ENCODE results near the gene CD302.
"Not testable (repeated sequence)": the region's sequence is repeated elsewhere in the genome, so short reads cannot be mapped to it uniquely, and the experiment has no call there.

The CD302 gene

DNA sequence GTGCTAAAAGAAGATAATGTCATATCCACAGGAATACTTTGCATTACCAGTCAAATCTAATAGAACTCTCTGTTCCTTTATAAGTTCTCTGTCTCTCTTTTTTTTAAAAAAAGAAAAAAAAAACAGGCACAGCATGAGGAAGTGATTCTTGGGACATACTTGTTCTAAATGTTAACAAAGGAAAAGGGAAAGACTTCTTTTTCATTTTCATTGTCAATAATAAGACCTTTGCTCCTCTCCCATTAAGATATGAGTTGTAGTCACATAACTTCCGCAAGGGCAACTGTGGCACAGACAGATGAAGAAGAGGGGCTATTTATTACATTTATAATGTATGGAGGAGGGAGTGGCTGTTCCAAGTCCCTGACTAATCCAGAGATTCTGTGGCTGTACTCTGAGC, 4.7 kb downstream of the CD302 start:
- no peak for DNase-seq (ENCODE audit: low read depth)

DNA sequence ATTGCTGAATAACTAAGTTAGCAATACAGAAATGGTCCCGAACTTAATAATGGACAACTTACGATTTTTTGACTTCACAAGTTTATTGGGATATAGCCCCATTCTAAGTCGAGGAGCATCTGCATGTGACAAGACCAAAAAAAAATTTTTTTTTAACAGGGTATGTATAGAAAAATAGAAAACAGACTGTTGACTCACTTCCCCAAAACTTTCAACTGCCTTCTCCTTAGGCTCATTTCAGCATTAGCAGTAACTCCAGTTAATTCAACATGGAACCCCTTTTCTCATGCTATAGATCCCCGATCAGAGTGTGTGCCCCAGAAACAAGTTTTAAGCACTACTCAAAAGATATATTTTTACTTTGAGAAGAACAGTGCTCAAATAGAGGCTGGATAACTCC, 5.4 kb downstream of the CD302 start:
- no peak for DNase-seq (ENCODE audit: low read depth)

GRCh38 chr2:159792036-159792435, 6.0 kb downstream of the CD302 start:
- no peak for DNase-seq (ENCODE audit: low read depth)

DNA sequence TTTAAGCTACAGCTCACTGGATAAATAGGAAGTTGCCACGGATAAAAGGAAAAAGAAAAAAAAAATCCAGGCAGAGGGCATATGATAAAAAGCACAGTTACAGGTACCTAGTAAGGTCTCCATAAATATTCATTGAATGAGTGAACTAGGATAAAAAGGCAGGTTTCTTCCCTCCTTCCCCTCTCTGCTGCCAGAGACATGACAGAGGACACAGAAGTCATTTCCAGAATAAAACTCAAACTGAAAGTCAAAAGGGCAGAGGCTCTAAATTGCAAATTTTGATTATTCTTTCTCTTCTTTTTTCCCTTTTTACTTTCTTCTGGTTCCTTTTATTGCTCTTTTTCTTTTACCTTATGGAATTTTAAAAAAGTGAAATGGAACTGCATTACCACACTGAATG, 7.7 kb downstream of the CD302 start:
- no peak for DNase-seq (ENCODE audit: low read depth)

DNA sequence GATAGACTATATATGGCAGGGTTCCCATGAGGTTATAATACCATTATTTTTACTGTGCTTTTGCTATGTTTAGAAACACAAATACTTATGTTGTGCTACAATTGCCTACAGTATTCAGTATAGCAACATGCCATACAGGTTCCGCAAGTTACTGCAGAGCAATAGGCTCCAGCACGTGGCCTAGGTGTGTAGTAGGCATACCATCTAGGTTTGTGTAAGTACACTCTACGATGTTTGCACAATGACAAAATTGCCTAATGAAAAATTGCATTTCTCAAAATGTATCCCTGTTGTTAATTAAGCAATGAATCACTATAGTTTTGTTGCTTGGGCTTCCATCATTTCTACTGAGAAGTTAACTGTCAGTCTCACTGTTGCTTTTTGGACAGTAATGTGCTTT, 9.8 kb downstream of the CD302 start:
- DNase-seq (ENCODE audit: low read depth) = no peak

DNA sequence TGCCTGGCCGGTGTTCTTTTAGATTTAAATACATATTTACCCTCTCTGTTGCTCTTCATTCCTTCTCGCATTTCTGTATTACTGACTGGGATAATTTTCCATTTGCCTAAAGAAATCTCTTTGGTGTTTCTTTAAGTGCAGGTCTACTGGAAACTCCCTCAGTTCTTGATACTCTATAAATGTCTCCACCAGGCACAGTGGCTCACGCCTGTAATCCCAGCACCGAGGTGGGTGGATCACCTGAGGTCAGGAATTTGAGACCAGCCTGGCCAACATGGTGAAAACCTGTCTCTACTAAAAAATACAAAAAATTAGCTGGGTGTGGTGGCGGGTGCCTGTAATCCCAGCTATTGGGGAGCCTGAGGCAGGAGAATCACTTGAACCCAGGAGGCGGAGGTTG, 10.4 kb downstream of the CD302 start:
- not testable (repeated sequence) for DNase-seq (ENCODE audit: low read depth)

DNA sequence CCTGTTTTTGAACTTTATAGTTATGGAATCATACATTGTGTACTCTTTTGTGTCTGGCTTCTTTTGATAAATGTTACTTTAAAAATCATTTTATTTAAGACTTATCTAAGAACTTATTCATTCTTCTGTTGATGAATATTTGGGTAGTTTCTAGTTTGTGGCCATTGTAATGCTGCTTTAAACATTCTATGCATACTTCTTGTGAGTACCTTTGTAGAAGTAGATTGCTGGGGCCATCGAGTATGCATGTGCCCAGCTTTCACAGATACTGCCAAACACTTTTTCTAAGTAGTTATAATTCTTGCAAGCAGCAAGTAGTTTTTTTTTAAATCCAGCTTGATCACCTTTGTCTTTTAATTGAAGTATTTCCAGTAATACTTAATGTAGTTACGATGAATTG, 11.1 kb downstream of the CD302 start:
- DNase-seq (ENCODE audit: low read depth) = no peak

DNA sequence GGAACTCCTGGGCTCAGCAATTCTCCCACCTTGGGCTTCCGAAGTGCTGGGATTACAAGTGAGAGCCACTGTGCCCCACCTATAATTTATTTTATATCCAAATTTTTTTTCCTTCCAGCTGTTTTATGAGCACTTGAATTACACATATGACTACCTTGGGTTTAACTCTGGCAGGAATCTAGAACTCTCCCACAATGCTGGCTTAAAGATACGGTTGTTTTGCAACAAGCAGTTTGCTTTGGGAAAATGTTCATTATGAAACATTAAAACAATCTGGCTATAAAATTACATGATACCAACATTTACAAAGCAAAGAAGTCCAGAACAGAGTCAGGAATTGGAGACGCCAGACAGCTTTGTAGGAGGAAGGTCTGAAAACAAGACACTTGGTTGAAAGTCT, 12.8 kb downstream of the CD302 start:
- no peak for DNase-seq (ENCODE audit: low read depth)

GRCh38 chr2:159784744-159785143, 13.3 kb downstream of the CD302 start:
- DNase-seq (ENCODE audit: low read depth) = not testable (repeated sequence)

DNA sequence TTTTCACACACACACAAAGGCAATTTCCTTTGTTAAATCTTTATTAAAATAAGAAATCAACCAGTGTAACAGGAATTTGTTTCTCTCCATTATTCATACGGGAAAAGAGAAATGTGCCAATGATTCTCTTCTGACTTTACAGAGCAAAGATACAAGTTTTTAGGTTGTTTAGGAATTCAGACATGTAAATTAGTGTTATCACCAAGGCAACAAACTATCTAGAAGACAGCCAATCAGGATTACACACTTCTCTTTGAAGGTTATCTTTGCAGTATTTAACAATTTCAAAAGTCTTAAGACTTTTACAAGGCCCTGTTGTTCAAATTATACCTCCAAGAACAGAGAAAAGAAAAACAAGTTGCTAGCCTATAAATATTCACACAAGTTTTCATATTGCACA, 14.5 kb downstream of the CD302 start:
- no peak for DNase-seq (ENCODE audit: low read depth)

GRCh38 chr2:159776321-159776720, 21.7 kb downstream of the CD302 start:
- DNase-seq (ENCODE audit: low read depth) = no peak

- no peak for DNase-seq (ENCODE audit: low read depth)
Measured at GRCh38 chr2:159775021-159775420, 23.0 kb downstream of the CD302 start.

DNA sequence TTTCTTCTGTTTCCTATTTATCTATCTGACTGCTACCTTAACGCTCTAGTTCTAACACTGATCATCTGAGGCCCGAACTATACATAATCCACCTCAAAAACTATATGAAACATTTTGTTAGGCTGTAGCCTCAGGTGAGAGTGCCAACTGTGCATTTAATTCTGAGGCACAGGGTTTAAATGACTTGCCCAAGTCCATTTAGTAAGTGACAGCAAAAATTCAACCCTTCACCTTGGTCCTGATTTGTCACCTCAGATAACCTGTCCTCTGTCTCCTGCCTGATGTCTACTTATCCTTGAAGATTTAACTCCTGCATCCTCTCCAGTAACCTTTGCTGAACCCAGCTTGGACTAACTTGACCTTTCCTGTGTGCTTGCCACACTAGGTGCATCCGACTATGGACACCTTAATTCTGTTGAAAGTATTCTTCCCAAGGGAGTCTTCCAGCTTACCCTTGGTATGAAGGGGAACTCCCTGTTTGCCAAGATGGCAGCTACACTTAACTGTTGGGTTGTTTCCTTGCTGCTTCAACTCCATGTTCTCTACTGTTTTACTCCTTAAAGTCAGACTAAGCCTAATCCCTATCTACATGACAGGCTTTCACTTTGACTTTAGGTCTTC, 23.5 kb downstream of the CD302 start:
- no peak for DNase-seq (ENCODE audit: low read depth)

DNA sequence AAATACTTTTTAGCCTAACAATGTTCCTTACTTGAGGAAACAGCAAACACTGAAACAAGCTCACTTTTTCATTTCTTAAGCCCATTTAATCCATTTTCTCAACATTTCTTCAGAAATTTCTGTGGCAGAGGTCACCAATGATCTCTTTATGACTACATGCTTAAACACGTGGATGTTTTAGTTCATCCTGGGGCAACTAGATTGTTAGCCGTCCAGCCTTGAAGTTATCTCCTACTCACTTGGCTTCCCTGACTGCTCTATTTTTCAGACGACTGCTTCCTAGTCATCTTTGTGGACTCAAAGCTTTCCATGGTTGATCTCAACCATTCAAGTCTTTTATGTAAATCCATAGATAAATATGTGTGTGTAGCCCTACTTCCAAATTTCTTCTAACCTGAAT, 24.1 kb downstream of the CD302 start:
- no peak for DNase-seq (ENCODE audit: low read depth)

- no peak for DNase-seq (ENCODE audit: low read depth)
Measured at GRCh38 chr2:159773426-159773825, 24.6 kb downstream of the CD302 start.

GRCh38 chr2:159769147-159769546, 28.9 kb downstream of the CD302 start:
- no peak for DNase-seq (ENCODE audit: low read depth)

DNA sequence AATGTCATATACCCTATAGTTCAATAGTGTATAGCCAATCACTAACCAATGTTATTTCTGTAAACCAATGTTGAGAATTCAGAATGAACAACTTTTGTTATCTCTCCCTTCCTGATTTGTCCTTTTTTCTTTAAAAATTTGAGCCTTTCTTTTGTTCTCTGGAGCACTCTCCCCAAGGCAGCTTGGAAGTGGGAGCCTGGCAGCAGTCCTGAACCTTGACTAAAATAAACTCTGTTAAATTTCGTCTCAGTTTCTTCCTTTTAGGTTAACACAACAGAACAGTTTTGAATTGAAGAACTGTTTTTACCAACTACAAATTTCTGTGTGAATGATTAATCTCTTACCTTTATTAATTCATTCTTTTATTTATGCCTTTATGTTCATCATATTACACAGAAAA, 35.9 kb downstream of the CD302 start:
- DNase-seq (ENCODE audit: low read depth) = no peak

DNA sequence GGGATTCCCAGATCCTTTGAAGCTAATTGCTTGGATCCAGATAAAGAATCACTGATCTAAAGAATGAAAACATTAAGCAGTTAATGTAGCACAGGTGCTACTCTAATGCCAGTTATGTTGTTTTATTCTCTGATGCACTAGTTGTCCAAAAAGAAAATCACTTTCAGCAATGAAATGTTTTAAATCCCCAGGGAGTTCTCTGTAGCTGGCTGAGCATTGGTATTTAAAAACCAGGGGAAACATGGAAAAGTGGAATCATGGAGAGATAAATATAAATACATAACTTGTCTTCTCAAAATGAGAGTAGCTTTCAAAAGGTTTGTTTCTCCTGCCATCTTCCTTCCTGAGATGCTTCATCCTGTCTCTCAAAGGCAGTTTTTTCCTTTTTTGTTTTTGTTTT, 37.7 kb downstream of the CD302 start:
- no peak for DNase-seq (ENCODE audit: low read depth)

DNA sequence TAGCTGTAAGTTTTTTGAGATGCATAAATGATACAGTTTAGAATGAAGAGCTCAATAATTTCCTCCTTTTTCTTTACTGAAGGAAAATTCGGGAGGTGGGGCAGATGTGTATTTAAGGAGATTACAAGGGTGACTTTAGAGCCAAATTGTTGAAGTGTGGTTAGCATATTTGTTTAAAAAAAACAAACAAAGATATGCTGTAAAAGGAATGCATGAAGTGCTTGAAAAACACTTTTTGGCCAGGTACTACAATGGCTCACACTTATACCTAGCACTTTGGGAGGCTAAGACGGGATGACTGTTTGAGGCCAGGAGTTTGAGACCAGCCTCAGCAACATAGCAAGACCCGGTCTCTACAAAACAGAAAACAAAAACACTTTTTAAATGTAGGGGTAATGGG, 38.4 kb downstream of the CD302 start:
- no peak for DNase-seq (ENCODE audit: low read depth)

- DNase-seq (ENCODE audit: low read depth) = no peak
Measured at GRCh38 chr2:159758686-159759085, 39.3 kb downstream of the CD302 start.

DNA sequence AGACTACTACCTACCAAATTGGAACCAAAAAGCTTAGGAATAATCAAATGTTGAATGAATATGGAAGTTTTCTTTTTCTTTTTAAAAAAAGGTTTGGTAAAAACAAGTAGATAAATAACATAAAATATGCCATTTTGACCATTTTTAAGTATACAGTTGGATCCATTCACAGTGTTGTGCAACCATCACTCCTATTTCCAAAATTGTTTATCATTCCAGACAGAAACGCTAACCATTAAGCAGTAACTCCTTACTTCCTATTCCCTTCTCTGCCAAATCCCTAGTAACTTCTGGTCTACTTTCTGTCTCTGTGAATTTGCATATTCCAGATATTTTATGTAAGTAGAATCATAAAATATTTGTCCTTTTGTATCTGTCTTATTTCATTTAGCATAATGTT, 39.8 kb downstream of the CD302 start:
- DNase-seq (ENCODE audit: low read depth) = no peak

DNA sequence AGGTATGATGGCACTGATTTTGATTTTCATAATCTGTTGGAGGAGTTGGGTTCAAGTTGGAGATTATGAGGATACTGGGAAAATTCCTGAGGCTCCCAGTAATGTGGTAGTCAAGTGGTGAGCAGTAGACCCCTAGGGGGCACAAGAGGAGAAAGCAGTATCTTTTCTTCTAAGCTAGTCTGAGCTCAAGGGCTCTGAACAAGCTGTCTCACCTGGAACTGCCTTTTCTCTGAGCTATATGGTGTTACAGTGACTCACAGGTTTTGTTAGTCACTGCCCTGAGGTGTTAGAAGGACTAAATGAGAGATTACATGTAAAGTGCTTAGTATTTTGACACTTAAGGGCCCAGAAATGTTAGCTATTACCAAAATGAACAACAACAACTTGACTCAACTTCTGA, 42.2 kb downstream of the CD302 start:
- DNase-seq (ENCODE audit: low read depth) = no peak

DNA sequence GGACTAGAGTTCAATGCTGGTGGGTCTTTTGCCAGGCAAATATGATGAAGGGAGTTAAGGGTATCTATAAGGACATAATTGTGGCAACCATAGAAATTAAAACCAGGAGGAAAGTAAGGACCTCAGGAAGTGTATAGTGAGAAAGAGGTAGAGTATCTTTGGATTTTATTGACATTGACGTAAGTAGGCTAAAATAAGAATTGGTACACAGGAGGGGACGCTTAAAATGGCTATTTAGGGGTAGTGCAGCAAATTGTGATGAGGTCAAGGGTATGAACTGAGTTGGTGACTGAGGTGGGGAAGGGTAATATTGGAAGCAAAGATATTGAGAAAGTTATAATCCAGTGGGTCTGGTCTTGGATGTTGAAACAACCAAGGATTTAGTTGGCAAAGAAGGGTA, 43.0 kb downstream of the CD302 start:
- no peak for DNase-seq (ENCODE audit: low read depth)

DNA sequence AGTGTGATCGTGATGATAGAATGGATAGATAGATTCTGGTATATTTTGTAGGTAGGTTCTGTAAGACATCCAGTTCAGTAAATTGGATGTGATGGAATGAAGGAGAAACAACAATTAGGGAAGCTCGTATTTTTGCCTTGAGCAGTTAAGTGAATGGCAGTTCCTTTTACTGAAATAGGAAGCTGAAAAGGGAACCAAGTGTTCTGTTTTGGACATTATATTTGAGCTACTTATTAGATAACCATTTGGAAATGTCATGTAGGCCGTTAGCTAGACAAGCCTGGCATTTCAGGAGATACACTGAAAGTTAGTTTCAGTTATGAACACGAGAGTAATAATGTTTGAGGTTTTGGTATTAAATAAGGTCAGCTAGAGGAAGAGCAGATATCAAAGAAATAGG, 44.2 kb downstream of the CD302 start:
- DNase-seq (ENCODE audit: low read depth) = no peak

DNA sequence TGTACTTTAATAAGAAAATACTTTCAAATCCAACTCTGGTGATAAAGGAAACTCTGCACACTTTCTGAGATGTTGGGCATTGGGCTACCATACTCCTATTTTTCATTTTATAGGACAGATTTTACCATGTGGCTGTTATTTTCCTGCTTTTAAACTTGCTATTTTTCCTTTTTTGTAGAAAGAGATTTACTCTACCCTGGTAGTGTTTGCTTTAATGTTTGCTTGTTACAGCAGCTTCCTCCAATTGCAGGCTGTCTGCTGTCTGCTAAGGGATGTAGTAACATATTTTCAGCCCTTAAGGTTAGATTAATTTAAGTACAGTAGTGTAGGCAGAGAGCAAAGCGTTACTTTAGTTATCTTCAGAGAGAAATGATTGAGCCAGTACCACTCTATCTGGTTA, 47.1 kb downstream of the CD302 start:
- DNase-seq (ENCODE audit: low read depth) = no peak
